Loucy (cell line): ENCODE data around the gene TET1.

Source experiments
- H2AFZ ChIP-seq: fragments of 200-600 bp; sonication (generic); 2 replicates; pipeline ENCODE4 v1.6.0; 2016; ENCODE audit warnings: antibody characterized with exemption, mild to moderate bottlenecking, low read length, moderate library complexity
- H3F3A ChIP-seq: fragments of 200-600 bp; 2 replicates; pipeline ENCODE4 v1.6.0; 2016; ENCODE audit warnings: antibody characterized with exemption, low read depth, mild to moderate bottlenecking
- H3K27me3 ChIP-seq: fragments of 200-600 bp; sonication (generic); 2 replicates; pipeline ENCODE4 v1.6.1; 2014; ENCODE audit warnings: low read length, mild to moderate bottlenecking; ENCODE audit not compliant: insufficient read depth, poor library complexity, severe bottlenecking
- H3K36me3 ChIP-seq: fragments of 200-600 bp; sonication (generic); 2 replicates; pipeline ENCODE4 v1.6.1; 2016; ENCODE audit warnings: low read length; ENCODE audit not compliant: insufficient read depth
- H3K4me1 ChIP-seq: fragments of 200-600 bp; sonication (generic); 2 replicates; pipeline ENCODE4 v1.5.1; 2014; ENCODE audit warnings: low read length, mild to moderate bottlenecking; ENCODE audit not compliant: insufficient read depth, poor library complexity, severe bottlenecking
- H3K4me2 ChIP-seq: fragments of 200-600 bp; sonication (generic); 2 replicates; pipeline ENCODE4 v1.6.0; 2014; ENCODE audit warnings: antibody characterized with exemption, low read length, low read depth, mild to moderate bottlenecking; ENCODE audit not compliant: poor library complexity, severe bottlenecking
- H3K4me3 ChIP-seq: fragments of 200-600 bp; sonication (generic); 2 replicates; pipeline ENCODE4 v1.5.1; 2014; ENCODE audit warnings: low read length, mild to moderate bottlenecking, mixed read lengths; ENCODE audit not compliant: poor library complexity, severe bottlenecking
- H3K79me2 ChIP-seq: fragments of 200-600 bp; sonication (generic); 2 replicates; pipeline ENCODE4 v1.6.1; 2014; ENCODE audit warnings: low read length; ENCODE audit not compliant: insufficient read depth
- H3K9ac ChIP-seq: fragments of 200-600 bp; sonication (generic); 2 replicates; pipeline ENCODE4 v1.6.0; 2014; ENCODE audit warnings: mild to moderate bottlenecking, low read depth, low read length, moderate library complexity; ENCODE audit not compliant: poor library complexity, severe bottlenecking
- H3K9me2 ChIP-seq: fragments of 200-600 bp; sonication (generic); replicated peaks from 2 replicates; pipeline ENCODE4 v1.6.1; 2016; ENCODE audit warnings: low read depth, low read length, mixed read lengths
- H3K9me3 ChIP-seq: fragments of 200-600 bp; sonication (generic); 2 replicates; pipeline ENCODE4 v1.6.1; 2014; ENCODE audit warnings: mild to moderate bottlenecking, antibody characterized with exemption, low read length, low read depth; ENCODE audit not compliant: insufficient read depth
- H4K20me1 ChIP-seq: fragments of 200-600 bp; sonication (generic); 2 replicates; pipeline ENCODE4 v1.6.0; 2014; ENCODE audit warnings: antibody characterized with exemption, low read length, mild to moderate bottlenecking; ENCODE audit not compliant: insufficient read depth, poor library complexity, severe bottlenecking
- EZH2phosphoT487 ChIP-seq: fragments of 200-600 bp; IDR thresholded peaks from 2 replicates; pipeline ENCODE4 v1.6.1; 2018; ENCODE audit warnings: antibody characterized with exemption, mild to moderate bottlenecking, moderate library complexity, borderline replicate concordance
- TF ChIP-seq, protein P1 (sequence below): fragments of 200-600 bp; sonication (generic); conservative IDR thresholded peaks from 2 replicates; pipeline ENCODE4 v1.5.1; 2014; ENCODE audit warnings: mild to moderate bottlenecking, antibody characterized with exemption, low read length

Gene TET1

GRCh38 chr10:68598978-68599770 lies 39.0 kb downstream of the TET1 start:
- peak overlapping the region; percentile 94; the same call in 1 of the 2 replicates for H2AFZ ChIP-seq
- H3F3A ChIP-seq: no peaks in the 10 kb centered on the region
- no peak overlapping the region for H3K4me3 ChIP-seq
- no peaks in the 10 kb centered on the region for H3K27me3 ChIP-seq
- peaks cover 2% of the 10 kb centered on the region for H4K20me1 ChIP-seq
- H3K79me2 ChIP-seq: peaks cover 34% of the 10 kb centered on the region
- peak overlapping the region; percentile 93 for H3K9ac ChIP-seq
- TF ChIP-seq, protein P1, sequence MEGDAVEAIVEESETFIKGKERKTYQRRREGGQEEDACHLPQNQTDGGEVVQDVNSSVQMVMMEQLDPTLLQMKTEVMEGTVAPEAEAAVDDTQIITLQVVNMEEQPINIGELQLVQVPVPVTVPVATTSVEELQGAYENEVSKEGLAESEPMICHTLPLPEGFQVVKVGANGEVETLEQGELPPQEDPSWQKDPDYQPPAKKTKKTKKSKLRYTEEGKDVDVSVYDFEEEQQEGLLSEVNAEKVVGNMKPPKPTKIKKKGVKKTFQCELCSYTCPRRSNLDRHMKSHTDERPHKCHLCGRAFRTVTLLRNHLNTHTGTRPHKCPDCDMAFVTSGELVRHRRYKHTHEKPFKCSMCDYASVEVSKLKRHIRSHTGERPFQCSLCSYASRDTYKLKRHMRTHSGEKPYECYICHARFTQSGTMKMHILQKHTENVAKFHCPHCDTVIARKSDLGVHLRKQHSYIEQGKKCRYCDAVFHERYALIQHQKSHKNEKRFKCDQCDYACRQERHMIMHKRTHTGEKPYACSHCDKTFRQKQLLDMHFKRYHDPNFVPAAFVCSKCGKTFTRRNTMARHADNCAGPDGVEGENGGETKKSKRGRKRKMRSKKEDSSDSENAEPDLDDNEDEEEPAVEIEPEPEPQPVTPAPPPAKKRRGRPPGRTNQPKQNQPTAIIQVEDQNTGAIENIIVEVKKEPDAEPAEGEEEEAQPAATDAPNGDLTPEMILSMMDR: no peak
- no peak for TF ChIP-seq EZH2phosphoT487
- H3K9me2 ChIP-seq: no peaks in the 10 kb centered on the region
- H3K4me2 ChIP-seq: peak overlapping the region; percentile 99
- no peaks in the 10 kb centered on the region for H3K36me3 ChIP-seq
- no peaks in the 10 kb centered on the region for H3K9me3 ChIP-seq
- peaks cover 47% of the 10 kb centered on the region for H3K4me1 ChIP-seq

- H3K9ac ChIP-seq: peak overlapping the region; percentile 93
- TF ChIP-seq, protein P1: no peak
- TF ChIP-seq EZH2phosphoT487: no peak
- no peaks in the 10 kb centered on the region for H3K36me3 ChIP-seq
- H2AFZ ChIP-seq: peak overlapping the region; percentile 94
- no peaks in the 10 kb centered on the region for H3K9me3 ChIP-seq
- H3K27me3 ChIP-seq: no peaks in the 10 kb centered on the region
- H3K79me2 ChIP-seq: peaks cover 39% of the 10 kb centered on the region
- H4K20me1 ChIP-seq: peaks cover 2% of the 10 kb centered on the region
- no peaks in the 10 kb centered on the region for H3F3A ChIP-seq
- peaks cover 51% of the 10 kb centered on the region for H3K4me1 ChIP-seq
- H3K9me2 ChIP-seq: no peaks in the 10 kb centered on the region
- peak overlapping the region; percentile 82 for H3K4me3 ChIP-seq
- peak overlapping the region; percentile 99 for H3K4me2 ChIP-seq
Observed at GRCh38 chr10:68599771-68600040, 39.6 kb downstream of the TET1 start.

DNA sequence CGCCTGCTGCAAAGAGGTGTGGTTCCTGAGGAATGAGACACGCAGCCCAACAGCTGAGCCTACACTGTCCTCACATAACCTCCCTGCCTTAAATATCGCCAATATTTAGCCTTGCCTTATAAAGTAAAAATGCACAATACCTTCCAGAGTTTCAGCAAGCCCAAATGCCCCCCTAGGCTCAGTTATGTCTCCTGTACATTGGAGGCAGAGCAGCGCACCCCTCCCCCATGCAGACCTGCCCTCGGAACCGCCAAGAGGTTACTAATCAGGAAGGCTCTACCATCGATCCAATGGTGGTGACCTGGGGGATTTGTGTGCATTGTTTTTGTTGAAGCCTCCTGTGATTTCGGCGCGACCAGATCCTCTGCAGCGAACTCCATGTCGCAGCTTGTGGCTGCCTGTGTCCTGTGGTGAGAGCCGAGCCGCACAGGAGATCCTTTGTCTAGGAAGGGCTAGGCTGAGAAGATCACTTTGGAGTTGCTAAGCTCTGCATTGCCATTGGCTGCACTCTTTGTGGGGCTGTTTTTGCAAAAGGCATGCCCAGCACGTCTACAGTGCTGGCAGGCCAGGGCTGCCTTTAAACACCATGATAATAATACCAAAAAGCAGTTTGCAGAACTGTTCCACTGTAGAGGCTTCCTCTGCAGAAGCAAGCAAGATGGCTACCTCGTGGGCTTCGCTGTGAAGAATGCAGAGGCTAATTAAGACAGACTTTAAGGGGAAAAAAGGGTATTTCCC lies 40.1 kb downstream of the TET1 start:
- H3K9ac ChIP-seq: peak overlapping the region; percentile 93
- H2AFZ ChIP-seq: peak overlapping the region; percentile 94
- H3K9me2 ChIP-seq: no peaks in the 10 kb centered on the region
- no peaks in the 10 kb centered on the region for H3K9me3 ChIP-seq
- peak overlapping the region; percentile 99 for H3K4me2 ChIP-seq
- peaks cover 51% of the 10 kb centered on the region for H3K4me1 ChIP-seq
- no peaks in the 10 kb centered on the region for H3K27me3 ChIP-seq
- peak overlapping the region; percentile 82 for H3K4me3 ChIP-seq
- H4K20me1 ChIP-seq: peaks cover 2% of the 10 kb centered on the region
- H3K36me3 ChIP-seq: no peaks in the 10 kb centered on the region
- H3F3A ChIP-seq: no peaks in the 10 kb centered on the region
- TF ChIP-seq, protein P1: no peak
- no peak for TF ChIP-seq EZH2phosphoT487
- peaks cover 44% of the 10 kb centered on the region for H3K79me2 ChIP-seq
